Panc1 (cell line): ENCODE data around the gene BRAT1. TPM values are rescaled to one million over a fixed set of nuclear protein-coding genes. Genes with fewer than 3 reads are reported as not detected.

Experiments
- ATAC-seq: fragments of 200-7000 bp; cut with Tn5 transposase; 2 replicates; pipeline ENCODE4 v1.9.1; 2020; ENCODE audit warnings: mild to moderate bottlenecking, moderate library complexity
- BruUV-seq: library from RNA; stranded (reverse); fragments of 400-500 nt; replicated peaks from 2 replicates; lab custom pipeline; 2021; lab: Mats Ljungman, UMichigan
- CTCF ChIA-PET: fragments of 300-600 bp; sonication (Branson Sonifier 250); formaldehyde crosslinking; loops from one replicate; lab custom pipeline; 2022; ENCODE audit warnings: antibody characterized with exemption; lab: Charles Lee
- POLR2A ChIA-PET: fragments of 300-600 bp; sonication (Branson Sonifier 250); formaldehyde crosslinking; loops from one replicate; lab custom pipeline; 2022; ENCODE audit warnings: antibody characterized with exemption; lab: Charles Lee
- DNase-seq: peaks from one replicate; pipeline ENCODE4 v3.0.0-alpha.2; 2010; ENCODE audit warnings: low read depth, low spot score
- H3K27ac ChIP-seq: 2 replicates; pipeline ENCODE4 v1.5.1; 2011; ENCODE audit warnings: mild to moderate bottlenecking, low read length, inconsistent platforms
- H3K27me3 ChIP-seq: fragments of 200-500 bp; sonication (Bioruptor generic); 2 replicates; pipeline ENCODE4 v1.6.0; 2014; ENCODE audit warnings: low read length, inconsistent platforms; ENCODE audit not compliant: control insufficient read depth, insufficient read depth
- H3K36me3 ChIP-seq: fragments of 200-500 bp; sonication (Bioruptor generic); 2 replicates; pipeline ENCODE4 v1.5.1; 2014; ENCODE audit warnings: inconsistent platforms, mild to moderate bottlenecking, low read length, moderate library complexity; ENCODE audit not compliant: control insufficient read depth, insufficient read depth
- H3K4me1 ChIP-seq: 2 replicates; pipeline ENCODE4 v1.5.1; 2011; ENCODE audit warnings: inconsistent platforms, mild to moderate bottlenecking, low read length, moderate library complexity; ENCODE audit not compliant: control insufficient read depth, insufficient read depth
- H3K4me3 ChIP-seq, 2 experiments: 2 replicates each; pipeline ENCODE4 v1.5.1; 2011 to 2012; ENCODE audit warnings: low read depth in 2 of 2, low read length in 2 of 2, mild to moderate bottlenecking in 2 of 2, inconsistent platforms in 1 of 2, moderate library complexity in 1 of 2
- H3K9me3 ChIP-seq: fragments of 200-500 bp; sonication (Bioruptor generic); 2 replicates; pipeline ENCODE4 v1.5.1; 2014; ENCODE audit warnings: low read depth, mild to moderate bottlenecking, inconsistent platforms, low read length, moderate library complexity; ENCODE audit not compliant: control insufficient read depth, insufficient read depth
- POLR2AphosphoS5 ChIP-seq: IDR thresholded peaks from 2 replicates; pipeline ENCODE4 v1.6.1; 2012; ENCODE audit warnings: mild to moderate bottlenecking, low read depth, low read length, moderate library complexity
- SIN3A ChIP-seq: IDR thresholded peaks from 2 replicates; pipeline ENCODE4 v1.6.1; 2012; ENCODE audit warnings: low read depth, mild to moderate bottlenecking, low read length, moderate library complexity, borderline replicate concordance; ENCODE audit not compliant: insufficient read depth
- TCF7L2 ChIP-seq: IDR thresholded peaks from 2 replicates; pipeline ENCODE4 v1.6.1; 2011; ENCODE audit warnings: mild to moderate bottlenecking, low read depth, low read length, inconsistent platforms
- in situ Hi-C: cut with HindIII; loops from 2 replicates; pipeline ENCODE4 v1.10.0; 2016; ENCODE audit warnings: low sequenced_read_pairs, low pct_unique_long_range_greater_than_20kb
- intact Hi-C: fragments of 100-400 bp; cut with micrococcal nuclease; formaldehyde crosslinking; loops from one replicate; pipeline ENCODE4 v1.10.0; 2022; ENCODE audit not compliant: unreplicated experiment
- total RNA-seq: library from RNA; stranded (reverse); gene quantifications from one replicate; pipeline ENCODE4 v1.2.1, GENCODE V29; 2021; ENCODE audit not compliant: unreplicated experiment
- TF ChIP-seq, protein P1 (sequence below): fragments of 450-650 bp; IDR thresholded peaks from 2 replicates; pipeline ENCODE4 v1.5.1; 2017; ENCODE audit warnings: mild to moderate bottlenecking
- TF ChIP-seq, protein P2 (sequence below), 2 experiments: IDR thresholded peaks; 2 replicates each; pipeline ENCODE4 v1.6.1; 2011 to 2012; ENCODE audit warnings: low read depth in 2 of 2, control low read depth in 1 of 2, low read length in 1 of 2, mild to moderate bottlenecking in 1 of 2, moderate library complexity in 1 of 2; ENCODE audit not compliant: insufficient read depth in 1 of 2

BRAT1 gene
- total RNA-seq, 1 experiment from 2014 or later = 76.9 TPM

DNA sequence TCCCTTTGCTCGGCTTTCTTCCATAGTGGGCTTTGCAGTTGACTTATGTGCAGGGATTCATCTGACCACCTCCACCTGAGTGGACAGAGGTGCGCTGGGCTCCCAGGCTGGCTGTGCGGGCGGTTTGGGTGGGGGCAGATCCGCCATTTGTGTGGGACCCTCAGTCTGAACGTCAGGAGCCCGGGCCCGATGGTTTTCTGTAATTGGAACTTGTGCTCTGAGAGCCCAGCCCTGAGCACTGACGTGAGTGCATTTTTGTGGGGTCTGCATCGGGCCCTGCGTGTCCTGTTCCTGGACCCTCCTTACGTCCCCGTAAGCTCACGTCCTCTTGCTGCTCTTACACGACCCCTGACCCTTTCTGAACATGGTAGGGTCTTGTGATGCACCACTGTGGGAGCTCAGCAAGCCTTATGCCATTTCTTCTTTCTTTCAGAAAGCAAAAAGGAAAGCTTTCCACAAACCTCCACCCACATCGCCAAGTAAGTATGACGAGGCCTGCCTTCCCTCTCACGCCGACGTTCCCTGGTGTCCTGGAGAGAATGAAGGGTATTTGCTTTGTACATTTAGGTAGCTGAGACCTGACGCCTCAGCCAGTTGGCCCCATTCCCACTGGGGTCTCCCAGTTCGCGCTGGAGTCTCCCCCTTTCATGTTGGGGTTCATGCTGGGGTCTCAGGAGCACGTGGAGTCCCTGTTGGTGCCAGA, 13.3 kb upstream of the BRAT1 start:
- no peak for ATAC-seq
- no TSS peak for BruUV-seq
- TF ChIP-seq POLR2AphosphoS5 (no peak), SIN3A (no peak), TCF7L2 (no peak)
- TF ChIP-seq, protein P1, sequence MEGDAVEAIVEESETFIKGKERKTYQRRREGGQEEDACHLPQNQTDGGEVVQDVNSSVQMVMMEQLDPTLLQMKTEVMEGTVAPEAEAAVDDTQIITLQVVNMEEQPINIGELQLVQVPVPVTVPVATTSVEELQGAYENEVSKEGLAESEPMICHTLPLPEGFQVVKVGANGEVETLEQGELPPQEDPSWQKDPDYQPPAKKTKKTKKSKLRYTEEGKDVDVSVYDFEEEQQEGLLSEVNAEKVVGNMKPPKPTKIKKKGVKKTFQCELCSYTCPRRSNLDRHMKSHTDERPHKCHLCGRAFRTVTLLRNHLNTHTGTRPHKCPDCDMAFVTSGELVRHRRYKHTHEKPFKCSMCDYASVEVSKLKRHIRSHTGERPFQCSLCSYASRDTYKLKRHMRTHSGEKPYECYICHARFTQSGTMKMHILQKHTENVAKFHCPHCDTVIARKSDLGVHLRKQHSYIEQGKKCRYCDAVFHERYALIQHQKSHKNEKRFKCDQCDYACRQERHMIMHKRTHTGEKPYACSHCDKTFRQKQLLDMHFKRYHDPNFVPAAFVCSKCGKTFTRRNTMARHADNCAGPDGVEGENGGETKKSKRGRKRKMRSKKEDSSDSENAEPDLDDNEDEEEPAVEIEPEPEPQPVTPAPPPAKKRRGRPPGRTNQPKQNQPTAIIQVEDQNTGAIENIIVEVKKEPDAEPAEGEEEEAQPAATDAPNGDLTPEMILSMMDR = no peak
- TF ChIP-seq, protein P2, sequence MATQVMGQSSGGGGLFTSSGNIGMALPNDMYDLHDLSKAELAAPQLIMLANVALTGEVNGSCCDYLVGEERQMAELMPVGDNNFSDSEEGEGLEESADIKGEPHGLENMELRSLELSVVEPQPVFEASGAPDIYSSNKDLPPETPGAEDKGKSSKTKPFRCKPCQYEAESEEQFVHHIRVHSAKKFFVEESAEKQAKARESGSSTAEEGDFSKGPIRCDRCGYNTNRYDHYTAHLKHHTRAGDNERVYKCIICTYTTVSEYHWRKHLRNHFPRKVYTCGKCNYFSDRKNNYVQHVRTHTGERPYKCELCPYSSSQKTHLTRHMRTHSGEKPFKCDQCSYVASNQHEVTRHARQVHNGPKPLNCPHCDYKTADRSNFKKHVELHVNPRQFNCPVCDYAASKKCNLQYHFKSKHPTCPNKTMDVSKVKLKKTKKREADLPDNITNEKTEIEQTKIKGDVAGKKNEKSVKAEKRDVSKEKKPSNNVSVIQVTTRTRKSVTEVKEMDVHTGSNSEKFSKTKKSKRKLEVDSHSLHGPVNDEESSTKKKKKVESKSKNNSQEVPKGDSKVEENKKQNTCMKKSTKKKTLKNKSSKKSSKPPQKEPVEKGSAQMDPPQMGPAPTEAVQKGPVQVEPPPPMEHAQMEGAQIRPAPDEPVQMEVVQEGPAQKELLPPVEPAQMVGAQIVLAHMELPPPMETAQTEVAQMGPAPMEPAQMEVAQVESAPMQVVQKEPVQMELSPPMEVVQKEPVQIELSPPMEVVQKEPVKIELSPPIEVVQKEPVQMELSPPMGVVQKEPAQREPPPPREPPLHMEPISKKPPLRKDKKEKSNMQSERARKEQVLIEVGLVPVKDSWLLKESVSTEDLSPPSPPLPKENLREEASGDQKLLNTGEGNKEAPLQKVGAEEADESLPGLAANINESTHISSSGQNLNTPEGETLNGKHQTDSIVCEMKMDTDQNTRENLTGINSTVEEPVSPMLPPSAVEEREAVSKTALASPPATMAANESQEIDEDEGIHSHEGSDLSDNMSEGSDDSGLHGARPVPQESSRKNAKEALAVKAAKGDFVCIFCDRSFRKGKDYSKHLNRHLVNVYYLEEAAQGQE (IDR thresholded peaks at IDR 0.05; ENCODE audit: insufficient read depth in 1 of 2, low read depth in 2 of 2, low read length in 1 of 2) = no peak
- Histone ChIP-seq H3K9me3 (no peaks in the 10 kb centered on the region), H3K4me3 (no peak overlapping the region), H3K4me1 (peaks cover 6% of the 10 kb centered on the region; the same call in 1 of the 2 replicates), H3K27ac (no peak overlapping the region), H3K36me3 (no peaks in the 10 kb centered on the region; the same call in 1 of the 2 replicates), H3K27me3 (no peaks in the 10 kb centered on the region)
- POLR2A ChIA-PET = no interaction called here
- CTCF ChIA-PET = no interaction called here
- DNase-seq = no peak
- in situ Hi-C loops = no loop called here
- intact Hi-C loops = no loop called here

DNA sequence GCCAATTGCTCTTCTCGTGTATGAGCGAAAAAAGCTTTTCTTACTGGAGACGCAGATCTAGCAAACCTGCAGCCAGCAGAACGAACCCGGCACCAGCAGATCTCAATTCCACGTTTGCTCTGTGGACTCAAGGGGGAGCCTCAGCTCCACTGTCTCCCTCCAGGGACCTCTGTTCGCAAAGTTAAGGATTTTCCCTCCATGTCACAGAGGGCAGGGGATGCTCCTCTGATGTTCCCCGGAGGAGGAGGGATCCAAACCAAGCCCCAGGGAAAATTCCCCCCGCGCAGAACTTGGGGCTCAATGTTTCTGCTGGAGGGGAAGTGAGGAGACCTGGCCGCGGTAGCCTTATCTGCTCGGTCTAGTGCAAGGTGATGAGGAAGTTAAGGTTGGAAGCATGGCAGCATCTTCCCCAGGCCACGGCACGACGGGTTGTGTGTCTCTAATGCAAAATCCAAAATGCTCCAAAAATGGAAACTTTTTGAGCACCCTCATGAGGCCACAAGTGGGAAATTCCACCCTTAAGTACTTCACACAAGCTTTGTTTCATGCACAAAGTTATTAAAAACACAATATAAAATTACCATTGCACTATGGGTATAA, 12.5 kb upstream of the BRAT1 start:
- peaks cover 6% of the 10 kb centered on the region; the same call in 1 of the 2 replicates for H3K4me1 ChIP-seq
- POLR2A ChIA-PET = no interaction called here
- ATAC-seq = peak; percentile 78; the same call in 1 of the 2 replicates
- BruUV-seq = no TSS peak
- H3K4me3 ChIP-seq = no peak overlapping the region
- CTCF ChIA-PET = no interaction called here
- H3K36me3 ChIP-seq = no peaks in the 10 kb centered on the region; the same call in 1 of the 2 replicates
- TF ChIP-seq, protein P1 = no peak; the same call in 1 of the 2 replicates
- no peak for DNase-seq
- intact Hi-C loops = no loop called here
- H3K27ac ChIP-seq = no peak overlapping the region
- H3K9me3 ChIP-seq = no peaks in the 10 kb centered on the region
- H3K27me3 ChIP-seq = no peaks in the 10 kb centered on the region
- in situ Hi-C loops = no loop called here
